Kidney (tissue), 14 donors: ENCODE results near the gene NOSIP. TPM values are rescaled to one million over a fixed set of nuclear protein-coding genes. Genes with fewer than 3 reads are reported as not detected.

Source experiments
- DNase-seq, 5 donors: peaks; one replicate each; pipeline ENCODE4 v3.0.0-alpha.2; 2013 to 2020
- FAIRE-seq: peaks from 2 replicates; lab custom pipeline; 2012; peaks lifted over from hg19 to GRCh38; lab: Jason Lieb, UNC
- H3K27ac ChIP-seq, 2 donors: one replicate each; pipeline ENCODE4 v1.7.0; 2013; ENCODE audit warnings: low read depth in 2 of 2, low read length in 2 of 2, inconsistent platforms in 1 of 2
- H3K27me3 ChIP-seq: one replicate; pipeline ENCODE4 v1.7.1; 2013; ENCODE audit warnings: low read length, inconsistent platforms; ENCODE audit not compliant: control insufficient read depth, insufficient read depth
- H3K36me3 ChIP-seq, 3 donors: one replicate each; pipeline versions ENCODE4 v1.7.0 to v1.7.1; 2013; ENCODE audit warnings: low read length in 3 of 3, control low read depth in 1 of 3, inconsistent platforms in 1 of 3; ENCODE audit not compliant: insufficient read depth in 3 of 3, control insufficient read depth in 2 of 3
- H3K4me1 ChIP-seq, 3 donors: one replicate each; pipeline versions ENCODE4 v1.7.0 to v1.7.1; 2013; ENCODE audit warnings: low read length in 3 of 3, inconsistent platforms in 1 of 3, low read depth in 1 of 3; ENCODE audit not compliant: control insufficient read depth in 2 of 3, insufficient read depth in 2 of 3
- H3K4me3 ChIP-seq, 3 donors: one replicate each; pipeline versions ENCODE4 v1.7.0 to v1.8.1; 2013; ENCODE audit warnings: low read length in 3 of 3, control low read depth in 1 of 3, inconsistent platforms in 1 of 3
- H3K9ac ChIP-seq, 3 donors: one replicate each; pipeline versions ENCODE4 v1.7.0 to v1.7.1; 2013; ENCODE audit warnings: low read length in 3 of 3, control low read depth in 1 of 3, inconsistent platforms in 1 of 3
- H3K9me3 ChIP-seq, 3 donors: one replicate each; pipeline versions ENCODE4 v1.7.0 to v1.7.1; 2013; ENCODE audit warnings: low read length in 3 of 3, control low read depth in 1 of 3, inconsistent platforms in 1 of 3; ENCODE audit not compliant: control insufficient read depth in 2 of 3, insufficient read depth in 1 of 3
- CTCF ChIP-seq: IDR thresholded peaks from 3 replicates; pipeline ENCODE4 v1.5.1; 2012; ENCODE audit warnings: mild to moderate bottlenecking, moderate library complexity, borderline replicate concordance; ENCODE audit not compliant: insufficient read depth; ENCODE audit errors: extremely low read depth
- intact Hi-C: fragments of 100-400 bp; cut with DNase I; formaldehyde crosslinking; loops from one replicate; pipeline ENCODE4 v1.11.1; 2022
- polyA plus RNA-seq: library from polyadenylated mRNA; stranded (reverse); fragments of 350-450 nt; fragmentation: Illumina TruSeq; extraction: RNeasy Lipid Tissue Mini Kit (QIAGEN cat#74804); gene quantifications from one replicate; pipeline ENCODE4 v1.2.3, GENCODE V29; 2014; ENCODE audit warnings: low read depth, low replicate concordance; ENCODE audit not compliant: insufficient read depth
- total RNA-seq: library from RNA; stranded (reverse); fragmentation: NEBNext Ultra II Directional; extraction: Animal tissue kit (Norgen Biotek cat#: 25700); gene quantifications from one replicate; pipeline ENCODE4 v1.2.1, GENCODE V29; 2021
- donor health status: control.
- donor health status: control.
- donor health status: control.
- donor health status: control.
- donor health status: control.
- donor health status: DM: yes; HTN: yes; CAD: no.
- donor health status: Normal renal cell carcinoma (clear cell type).

The NOSIP gene
- total and polyA plus RNA-seq, 2 donors from 2014 or later = 52.8 to 122 TPM

GRCh38 chr19:49528211-49528771 lies 52.1 kb downstream of the NOSIP start:
- no peaks in the 10 kb centered on the region for H3K9me3 ChIP-seq
- H3K4me1 ChIP-seq = peaks cover 0 to 4% (median 0%) of the 10 kb centered on the region in 3 donors
- no peaks in the 10 kb centered on the region for H3K27me3 ChIP-seq
- peak in 3 of 5 donors; percentile 25 to 84 (median 81) for DNase-seq
- peak overlapping the region; percentile 41 to 81 for H3K27ac ChIP-seq
- FAIRE-seq = no peak
- peaks cover 0 to 7% (median 0%) of the 10 kb centered on the region in 3 donors for H3K36me3 ChIP-seq
- TF ChIP-seq CTCF = no peak
- peak overlapping the region in 2 of 3 donors; percentile 1 to 8 for H3K9ac ChIP-seq
- H3K4me3 ChIP-seq = peak overlapping the region; percentile 36 to 56 (median 44)
- intact Hi-C loops = no loop called here

GRCh38 chr19:49524812-49525455 lies 55.4 kb downstream of the NOSIP start:
- FAIRE-seq (no peak), DNase-seq (no peak)
- Histone ChIP-seq H3K27ac (no peak overlapping the region), H3K4me3 (no peak overlapping the region), H3K9me3 (no peaks in the 10 kb centered on the region), H3K36me3 (peaks cover 0 to 5% (median 5%) of the 10 kb centered on the region in 3 donors), H3K27me3 (no peaks in the 10 kb centered on the region), H3K9ac (no peak overlapping the region), H3K4me1 (peaks cover 0 to 3% (median 0%) of the 10 kb centered on the region in 3 donors)
- intact Hi-C loops = no loop called here
- no peak for TF ChIP-seq CTCF

- intact Hi-C loops = no loop called here
- Histone ChIP-seq H3K27me3 (no peaks in the 10 kb centered on the region), H3K27ac (no peak overlapping the region), H3K9me3 (no peaks in the 10 kb centered on the region), H3K4me3 (no peak overlapping the region), H3K4me1 (no peaks in the 10 kb centered on the region), H3K36me3 (peaks cover 0 to 5% (median 5%) of the 10 kb centered on the region in 3 donors), H3K9ac (no peak overlapping the region)
- no peak for TF ChIP-seq CTCF
- FAIRE-seq = no peak
- no peak for DNase-seq
These were observed 59.5 kb downstream of the NOSIP start for GRCh38 chr19:49520705-49521319.
